Measurements from ENCODE around the gene RNF121. TPM values are rescaled to one million over a fixed set of nuclear protein-coding genes. Genes with fewer than 3 reads are reported as not detected.
"Not testable (repeated sequence)": the region's sequence is repeated elsewhere in the genome, so short reads cannot be mapped to it uniquely, and the experiment has no call there.

The RNF121 gene
- total RNA-seq = 10 to 100 TPM; 23.0 to 29.7 (median 27.0) TPM
- polyA plus RNA-seq = 10 to 100 TPM; 24.1 to 51.7 (median 36.3) TPM
- long read RNA-seq, donor 1, partial matches to known transcripts = 0 of 6 reads
- long read RNA-seq, donor 1, other reads (novel, unspliced or antisense) = 1 of 6 reads
- long read RNA-seq, donor 2, transcript RNF121-201 (9 exons, 2,625 nt) = major isoform, 9 of 12 reads
- long read RNA-seq, donor 2, partial matches to known transcripts = 0 of 12 reads
- long read RNA-seq, donor 2, other reads (novel, unspliced or antisense) = 3 of 12 reads

GRCh38 chr11:71928737-71929443 is at the start of gene RNF121:
RNF121 (plus strand) TSS chr11:71929046; CDS start chr11:71929062, 16 bp downstream.
- Histone ChIP-seq H3K27me3 (ENCODE audit: insufficient read depth in 3 of 3, low read length in 2 of 3) (no peaks in the 10 kb centered on the region), H3K9me3 (no peaks in the 10 kb centered on the region), H3K4me3 (peak within 1 kb of the TSS; percentile 82), H3K36me3 (ENCODE audit: insufficient read depth in 1 of 2, low read depth in 1 of 2) (peaks cover 0 to 8% of the 10 kb centered on the region in 2 donors), H3K27ac (peak within 1 kb of the TSS; percentile 89), H3K4me1 (peaks cover 42% of the 10 kb centered on the region)
- DNase-seq (peak; percentile 98 to 99), ATAC-seq (peak; percentile 99 to 100 (median 99))
- intact Hi-C loops (cut with DNase I) = no loop called here
- no peak for TF ChIP-seq CTCF (IDR thresholded peaks at IDR 0.05)
- WGBS, 3 donors = 0 to 1% (median 0%) methylated on average over 32 of the region's 32 CpGs

- H3K9me3 ChIP-seq; ATAC-seq; H3K27ac ChIP-seq; DNase-seq; H3K4me3 ChIP-seq; H3K4me1 ChIP-seq; intact Hi-C loops (cut with DNase I); H3K27me3 ChIP-seq (ENCODE audit: insufficient read depth in 3 of 3, low read length in 2 of 3); H3K36me3 ChIP-seq (ENCODE audit: insufficient read depth in 1 of 2, low read depth in 1 of 2): not testable (repeated sequence)
- 95 to 97% (median 97%) methylated on average over 12 of the region's 12 CpGs for WGBS, 3 donors
These were observed 43.0 kb upstream of the RNF121 start for GRCh38 chr11:71885806-71886205.

GRCh38 chr11:71888335-71889010 is 40.4 kb upstream of the RNF121 start:
- ATAC-seq; intact Hi-C loops (cut with DNase I); H3K36me3 ChIP-seq (ENCODE audit: insufficient read depth in 1 of 2, low read depth in 1 of 2); H3K27me3 ChIP-seq (ENCODE audit: insufficient read depth in 3 of 3, low read length in 2 of 3); H3K4me3 ChIP-seq; DNase-seq; H3K4me1 ChIP-seq; H3K9me3 ChIP-seq; H3K27ac ChIP-seq: not testable (repeated sequence)
- WGBS, 3 donors = 92 to 93% (median 93%) methylated on average over 14 of the region's 14 CpGs

- intact Hi-C loops (cut with DNase I); H3K4me1 ChIP-seq; H3K27ac ChIP-seq; H3K9me3 ChIP-seq; H3K36me3 ChIP-seq (ENCODE audit: insufficient read depth in 1 of 2, low read depth in 1 of 2); ATAC-seq; DNase-seq; H3K27me3 ChIP-seq (ENCODE audit: insufficient read depth in 3 of 3, low read length in 2 of 3); H3K4me3 ChIP-seq: not testable (repeated sequence)
- WGBS, 3 donors = 94 to 98% (median 95%) methylated on average over 13 to 14 of the region's 14 CpGs
These were observed 39.5 kb upstream of the RNF121 start for GRCh38 chr11:71889181-71889872.

GRCh38 chr11:71895961-71896360 is 32.9 kb upstream of the RNF121 start:
- intact Hi-C loops (cut with DNase I) = no loop called here
- TF ChIP-seq CTCF (IDR thresholded peaks at IDR 0.05) = no peak
- H3K27me3 ChIP-seq (ENCODE audit: insufficient read depth in 3 of 3, low read length in 2 of 3) = no peaks in the 10 kb centered on the region
- H3K4me3 ChIP-seq = no peak overlapping the region
- H3K36me3 ChIP-seq (ENCODE audit: insufficient read depth in 1 of 2, low read depth in 1 of 2) = no peaks in the 10 kb centered on the region
- H3K4me1 ChIP-seq = no peaks in the 10 kb centered on the region
- no peak for DNase-seq
- no peak overlapping the region for H3K27ac ChIP-seq
- H3K9me3 ChIP-seq = no peaks in the 10 kb centered on the region
- no peak for ATAC-seq
- WGBS, 3 donors = 96 to 97% (median 96%) methylated on average over 12 of the region's 12 CpGs

- intact Hi-C loops (cut with DNase I) = not testable (repeated sequence)
These were observed 27.7 kb upstream of the RNF121 start for GRCh38 chr11:71901137-71901536.

More at GRCh38 chr11:71901137-71901536, 27.7 kb upstream of the RNF121 start:
- not testable (repeated sequence) for H3K4me1 ChIP-seq; H3K4me3 ChIP-seq; H3K27me3 ChIP-seq (ENCODE audit: insufficient read depth in 3 of 3, low read length in 2 of 3); H3K9me3 ChIP-seq; H3K36me3 ChIP-seq (ENCODE audit: insufficient read depth in 1 of 2, low read depth in 1 of 2)
- peak; percentile 77 to 86 (median 83) for ATAC-seq
- H3K27ac ChIP-seq = peak overlapping the region; percentile 72
- DNase-seq = peak; percentile 45 to 80
- WGBS, 3 donors = 24 to 30% (median 25%) methylated on average over 14 of the region's 14 CpGs

All from psoas muscle (tissue), 8 donors.